HG03159 (cell line): ENCODE results near the gene FILIP1L.

Experiments used
- ATAC-seq: cut with Tn5 transposase; IDR thresholded peaks from one replicate; pipeline ENCODE4 v1.9.1; 2021; ENCODE audit warnings: mild to moderate bottlenecking, moderate library complexity; ENCODE audit not compliant: unreplicated experiment

FILIP1L gene

DNA sequence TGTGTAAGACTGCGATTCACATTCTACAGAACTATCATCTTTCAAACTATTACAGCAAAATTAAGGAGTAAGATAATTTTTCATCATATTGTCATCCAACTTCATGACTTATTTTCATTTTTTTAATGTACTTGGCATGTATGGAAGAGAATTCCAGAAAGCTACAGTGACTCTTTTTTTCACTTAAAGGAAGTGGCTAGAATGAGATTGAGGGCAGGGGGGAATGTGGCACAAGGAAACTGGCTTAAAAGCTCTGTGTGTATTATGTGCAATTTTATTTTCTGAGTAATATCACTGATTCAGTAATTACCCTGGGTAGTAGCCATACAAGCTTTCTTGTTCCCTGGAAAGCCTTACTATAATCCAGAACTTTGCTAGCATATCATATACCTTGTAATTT lies 94.6 kb downstream of the FILIP1L start:
- ATAC-seq = no peak

DNA sequence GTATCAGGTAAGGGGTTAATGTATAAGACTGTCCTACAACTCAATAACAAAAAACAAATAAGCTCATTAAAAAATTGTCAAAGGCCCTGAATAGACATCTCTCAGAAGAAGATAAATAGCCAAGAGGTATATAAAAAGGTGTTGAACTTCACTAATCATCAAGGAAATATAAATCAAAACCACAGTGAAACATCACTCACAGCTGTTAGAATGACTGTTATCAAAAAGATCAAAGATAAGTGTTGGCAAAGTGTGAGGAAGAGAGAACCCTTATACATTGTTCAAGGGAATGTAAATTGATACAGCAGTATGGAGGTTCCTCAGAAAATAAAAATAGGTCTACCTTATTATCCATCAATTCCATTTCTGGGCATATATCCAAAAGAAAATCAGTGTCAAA lies 95.5 kb downstream of the FILIP1L start:
- no peak for ATAC-seq

DNA sequence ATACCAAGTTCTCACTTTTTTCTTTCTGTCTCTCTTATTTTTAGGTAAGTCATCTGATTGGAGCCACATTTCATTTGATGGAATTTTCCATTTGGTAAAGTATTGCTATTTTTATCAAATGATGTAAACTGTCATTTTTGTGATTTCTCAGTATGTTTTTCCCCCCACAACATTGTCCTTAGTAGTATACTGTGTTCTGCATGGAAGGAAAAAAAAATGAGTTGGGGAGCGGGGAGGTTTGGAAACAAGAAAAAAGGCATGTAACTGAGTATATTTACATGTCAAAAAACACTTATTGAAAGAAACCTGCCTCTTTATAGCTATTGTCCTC lies 104.2 kb downstream of the FILIP1L start:
- ATAC-seq = no peak

DNA sequence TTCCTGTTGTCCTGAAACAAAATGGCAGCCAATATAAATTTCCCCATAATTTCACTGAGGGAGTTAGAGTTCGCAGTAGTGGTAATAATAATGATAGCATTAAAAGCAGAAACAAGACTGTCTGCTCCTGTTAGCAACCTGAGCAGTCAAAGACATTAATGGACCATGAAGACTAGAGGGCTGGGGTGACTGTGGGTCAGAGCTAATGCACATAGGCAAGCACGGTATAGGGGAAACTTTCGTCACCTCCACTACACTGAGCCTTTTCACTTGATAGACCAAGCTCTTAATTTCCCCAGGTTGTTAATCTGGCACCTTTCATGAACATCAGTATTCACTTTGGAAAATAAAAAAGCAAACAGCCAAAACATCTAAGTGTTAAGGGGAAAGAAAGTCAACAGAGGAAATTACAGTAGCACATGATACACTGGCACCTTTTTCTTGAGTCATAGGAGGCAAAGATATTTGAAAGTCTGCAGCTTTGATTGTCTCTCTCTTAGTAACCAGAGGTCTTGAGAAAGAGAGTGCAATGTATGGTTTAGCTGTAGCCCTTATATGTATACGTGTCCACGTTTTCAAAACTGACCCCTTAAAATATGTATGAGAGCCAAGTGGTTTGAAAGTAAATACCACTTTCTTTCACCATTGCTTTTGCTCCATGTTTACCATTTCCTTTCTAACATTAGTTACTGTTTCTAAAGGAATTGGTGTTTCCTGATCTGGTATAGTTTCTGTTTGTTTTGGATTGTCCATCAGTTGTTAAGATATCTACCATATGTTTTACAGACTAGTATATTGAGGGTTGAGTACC lies 104.8 kb downstream of the FILIP1L start:
- no peak for ATAC-seq

DNA sequence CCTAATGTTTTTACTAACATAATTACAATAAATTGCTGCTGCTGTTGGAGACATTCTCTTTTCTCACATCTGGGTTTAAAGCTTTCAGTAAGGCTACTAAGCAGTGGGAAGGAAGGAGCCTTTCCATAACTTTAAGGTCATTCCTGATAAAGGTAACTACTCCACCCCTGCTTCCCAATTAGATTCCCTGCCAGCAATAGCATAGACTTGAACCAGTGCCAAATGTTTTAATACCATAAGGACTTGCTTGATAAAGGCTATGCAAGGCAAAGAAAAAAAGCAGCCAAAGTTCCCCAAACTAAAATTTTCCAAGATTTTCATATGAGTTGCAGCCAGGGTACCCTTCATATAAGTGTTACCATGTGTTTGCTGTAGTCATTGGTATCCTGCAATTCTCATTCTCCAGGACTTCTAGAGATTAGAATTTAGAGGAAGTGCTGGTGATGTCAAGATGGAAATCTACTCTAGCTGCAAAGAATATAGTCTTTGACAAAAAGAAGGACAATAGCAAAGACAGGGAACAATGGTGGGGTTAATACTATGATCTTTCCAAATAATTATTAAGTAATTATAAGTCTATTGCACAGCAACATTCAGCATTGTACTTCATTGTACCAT lies 106.1 kb downstream of the FILIP1L start:
- no peak for ATAC-seq

DNA sequence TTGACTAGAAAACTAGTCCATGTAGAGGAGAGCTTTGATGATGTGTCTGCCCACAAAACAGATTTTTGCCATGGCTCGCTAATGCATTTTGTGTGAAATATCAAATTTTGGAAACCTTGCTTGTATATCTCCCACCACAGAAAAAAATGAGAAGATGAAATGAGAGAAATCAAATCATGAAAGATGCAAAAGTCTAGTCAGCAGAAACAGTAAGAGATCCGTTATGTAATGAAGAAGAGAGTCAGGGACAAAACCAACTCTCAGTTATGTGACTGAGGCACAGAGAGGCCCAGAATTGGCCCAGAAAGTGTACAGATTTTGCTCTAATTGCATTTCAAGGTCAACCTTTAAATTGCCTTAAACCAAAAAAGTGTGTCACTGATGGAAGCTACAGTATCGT lies 107.0 kb downstream of the FILIP1L start:
- no peak for ATAC-seq

DNA sequence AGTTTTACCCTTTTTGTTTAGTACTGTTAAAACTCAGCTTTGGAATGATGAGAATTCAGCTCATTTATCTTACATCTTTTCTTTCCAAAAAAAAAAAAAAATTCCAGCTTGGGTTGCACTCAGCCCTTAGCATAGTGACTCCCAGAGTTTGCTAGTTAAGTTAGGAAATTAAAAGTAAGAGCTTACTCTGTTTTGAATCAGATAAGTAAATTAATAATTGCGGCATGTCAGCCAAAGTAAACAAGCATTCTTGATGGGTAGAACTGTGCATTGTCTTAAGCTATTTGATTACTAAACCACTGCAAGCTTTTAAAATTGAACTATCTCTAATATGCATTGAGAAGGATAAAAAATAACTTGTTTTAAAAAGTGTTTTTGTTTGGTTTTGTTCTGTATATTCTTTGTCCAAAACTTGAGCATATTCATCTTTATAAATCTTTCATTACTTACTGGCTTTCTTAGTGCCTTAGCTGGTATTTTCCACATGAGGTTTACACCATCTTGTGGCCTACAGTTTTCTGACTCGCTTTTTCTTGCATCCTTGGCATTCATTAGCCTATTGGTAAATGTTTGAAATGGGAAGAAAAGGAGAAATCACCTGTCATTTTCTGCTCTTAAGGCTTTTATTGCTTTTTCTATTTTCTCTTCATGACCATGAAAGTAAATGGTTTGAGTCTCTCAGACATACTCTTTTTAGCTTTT lies 107.6 kb downstream of the FILIP1L start:
- ATAC-seq = no peak

DNA sequence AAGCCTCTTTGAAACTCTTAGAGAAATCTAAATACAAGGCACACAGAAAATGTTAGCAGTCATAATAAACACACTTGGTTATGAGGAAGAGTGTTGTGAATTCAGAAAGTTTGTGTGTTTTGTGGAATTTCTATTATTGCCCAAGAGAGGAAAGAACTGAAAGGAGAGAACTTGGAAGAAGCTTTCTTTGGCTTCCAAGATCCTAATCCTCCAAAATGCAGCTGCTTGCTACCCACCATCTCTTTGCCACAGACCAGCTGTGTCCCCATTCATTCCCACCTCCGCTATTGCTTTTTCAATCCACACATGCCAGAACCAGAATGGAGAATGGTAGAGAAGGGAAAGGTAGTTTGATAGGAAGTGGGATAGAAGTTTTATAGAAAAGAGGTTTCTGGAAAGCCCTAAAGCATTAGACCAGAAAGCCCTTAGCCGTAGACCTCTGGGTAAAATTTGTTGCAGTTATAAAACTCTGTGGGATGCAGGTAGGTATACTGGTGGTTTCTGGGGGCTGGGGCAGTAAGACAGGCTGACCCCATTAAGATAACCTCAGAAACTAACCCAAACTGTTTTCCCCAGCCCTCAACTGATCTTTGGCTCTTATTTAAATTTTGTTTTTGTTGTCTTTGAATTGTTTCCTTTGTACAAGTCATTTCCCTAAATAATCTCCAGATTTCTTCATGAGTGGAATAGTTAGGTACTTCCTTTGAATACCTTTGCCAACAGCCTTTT lies 108.5 kb downstream of the FILIP1L start:
- ATAC-seq = no peak

DNA sequence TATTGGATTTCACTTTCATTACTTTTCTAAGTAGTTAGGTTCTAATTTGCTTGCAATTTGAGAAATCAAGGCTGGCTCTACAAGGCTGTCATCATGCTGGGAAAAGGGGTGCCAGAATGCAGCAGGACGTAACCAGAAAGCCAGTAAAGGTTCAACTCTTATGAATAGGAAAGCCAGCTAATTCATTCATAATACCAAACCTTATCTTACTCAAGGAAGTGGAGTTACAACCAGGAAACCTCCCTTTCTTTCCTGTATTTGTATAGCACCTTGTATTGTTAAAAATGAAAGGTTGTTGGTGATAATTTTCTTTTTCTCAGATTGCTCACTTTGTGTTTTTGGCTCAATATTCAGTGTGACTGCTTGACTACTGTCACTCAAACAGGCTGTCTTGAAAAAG lies 109.4 kb downstream of the FILIP1L start:
- ATAC-seq = no peak

DNA sequence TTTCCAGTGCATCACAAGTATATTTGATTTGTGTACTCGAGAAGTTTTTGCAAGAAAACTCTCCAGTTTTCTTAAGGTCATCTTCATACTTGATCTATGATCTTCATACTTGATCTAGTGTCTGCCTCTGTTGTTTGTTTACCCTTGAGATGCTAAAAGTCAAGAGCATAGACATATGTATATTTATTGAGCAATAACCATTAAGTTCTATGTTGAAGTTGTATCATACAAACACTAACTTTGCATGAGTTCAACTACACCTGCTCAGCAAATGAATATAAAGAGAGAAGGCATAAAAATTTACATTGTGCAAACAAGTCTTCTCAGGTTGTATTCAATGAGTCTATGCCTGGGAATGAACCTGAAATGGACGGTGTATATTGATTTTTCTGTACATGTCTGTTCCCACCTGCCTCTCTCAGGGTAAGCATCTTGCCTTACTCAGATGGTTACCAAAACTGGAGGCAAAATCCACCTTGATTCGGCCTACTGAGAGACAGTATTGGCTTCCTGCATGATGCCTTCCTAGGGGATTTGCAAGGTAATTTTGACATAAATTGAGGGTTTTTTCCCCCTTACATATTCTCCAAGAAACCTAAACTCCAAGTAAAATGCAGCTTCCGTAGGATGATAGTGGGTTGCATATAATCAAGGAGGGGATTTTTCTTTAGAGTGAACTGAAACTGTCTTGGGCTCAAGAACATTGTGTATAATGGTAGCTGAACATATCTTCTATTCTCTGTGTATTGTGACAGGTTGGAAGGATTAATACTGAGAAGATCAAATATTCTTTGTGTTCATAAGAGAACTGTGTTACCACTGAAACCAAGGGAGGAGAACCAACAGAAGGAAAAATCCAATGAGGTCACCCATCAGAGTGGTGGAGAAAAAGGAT lies 110.4 kb downstream of the FILIP1L start:
- ATAC-seq = no peak

DNA sequence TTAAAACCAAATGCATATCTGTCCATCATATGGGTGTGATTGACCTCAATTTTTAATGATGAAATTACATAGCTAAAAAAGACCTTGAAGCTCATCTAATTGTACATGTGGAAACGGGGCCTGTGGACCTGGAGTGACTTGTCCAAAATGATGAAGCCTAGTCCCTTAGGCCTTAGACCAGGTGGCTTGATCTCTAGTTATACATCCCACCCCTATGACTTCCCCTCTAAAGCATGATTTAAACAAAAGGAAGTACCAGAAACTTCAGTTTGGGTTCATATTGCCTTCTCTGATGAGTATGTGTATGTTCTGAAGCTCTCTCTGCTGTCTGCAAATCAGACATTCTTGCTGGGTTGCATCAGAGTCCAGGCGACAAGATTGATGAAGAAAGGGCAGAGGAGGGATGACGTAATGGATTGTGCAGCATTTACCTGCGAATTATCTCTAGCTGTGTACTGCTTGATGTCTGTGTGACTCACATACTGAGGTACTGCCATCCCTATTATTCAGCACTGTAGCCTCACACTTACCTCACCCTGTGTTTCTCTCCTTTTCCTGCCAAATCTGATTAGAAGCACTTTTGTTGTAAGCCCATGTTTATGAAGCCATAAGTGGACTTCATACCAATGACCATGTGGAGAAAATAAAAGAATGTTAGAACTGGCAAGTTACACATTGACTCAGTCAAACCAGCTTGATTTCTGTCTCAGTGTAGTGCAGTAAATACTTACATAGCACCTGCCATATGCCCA lies 111.5 kb downstream of the FILIP1L start:
- no peak for ATAC-seq

DNA sequence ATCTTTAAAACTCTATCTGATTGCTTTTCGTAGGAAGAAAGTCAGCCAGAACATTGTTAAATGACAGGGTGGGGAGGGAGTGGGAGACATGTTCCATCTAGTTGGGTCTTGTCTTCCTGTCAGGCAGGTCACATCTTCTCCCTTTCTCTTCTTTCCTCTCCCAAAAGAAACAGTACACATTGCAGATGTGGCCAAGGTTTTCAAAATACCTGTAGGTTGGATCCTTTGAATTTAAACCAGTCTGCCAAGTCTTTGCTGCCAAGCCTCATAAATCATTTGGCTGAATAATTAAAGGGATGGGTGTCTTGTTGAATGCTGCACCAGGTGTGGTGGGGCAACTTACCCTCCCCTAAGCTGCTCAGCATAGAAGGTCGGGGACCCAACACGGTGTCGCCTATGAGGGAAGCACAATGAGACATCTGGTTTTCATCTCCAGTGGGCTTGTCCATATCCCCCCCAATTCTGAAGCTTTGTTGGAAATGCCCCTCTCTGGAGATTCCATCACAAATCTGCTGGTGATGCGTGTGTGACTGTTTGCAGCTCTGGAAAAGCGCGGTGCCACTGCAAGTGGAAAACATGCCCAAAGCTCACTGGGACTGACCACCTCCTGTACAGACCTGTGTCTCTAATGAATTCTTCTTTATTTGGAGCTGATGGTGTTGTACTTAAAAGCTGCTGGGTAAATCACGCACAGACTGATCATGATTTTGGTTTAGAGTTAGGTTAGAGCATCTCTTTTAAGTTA lies 112.6 kb downstream of the FILIP1L start:
- ATAC-seq = no peak

DNA sequence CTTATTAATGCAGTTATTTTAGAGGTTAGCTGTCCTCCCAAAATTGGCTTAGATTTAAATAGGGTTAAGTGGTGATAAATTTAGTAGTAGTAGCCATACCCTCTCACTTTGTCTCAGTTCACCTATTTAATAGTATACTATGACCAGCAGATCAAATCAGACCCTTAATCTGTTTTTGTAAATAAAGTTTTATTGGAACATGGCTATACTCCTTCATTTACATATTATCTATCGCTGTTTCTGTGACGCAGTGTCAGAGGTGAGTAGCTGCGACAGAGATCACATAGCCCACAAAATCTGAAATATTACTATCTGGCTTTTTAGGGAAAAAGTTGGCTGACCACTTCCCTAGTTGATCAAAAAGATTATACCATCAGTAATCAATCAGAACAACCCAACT lies 113.2 kb downstream of the FILIP1L start:
- no peak for ATAC-seq

DNA sequence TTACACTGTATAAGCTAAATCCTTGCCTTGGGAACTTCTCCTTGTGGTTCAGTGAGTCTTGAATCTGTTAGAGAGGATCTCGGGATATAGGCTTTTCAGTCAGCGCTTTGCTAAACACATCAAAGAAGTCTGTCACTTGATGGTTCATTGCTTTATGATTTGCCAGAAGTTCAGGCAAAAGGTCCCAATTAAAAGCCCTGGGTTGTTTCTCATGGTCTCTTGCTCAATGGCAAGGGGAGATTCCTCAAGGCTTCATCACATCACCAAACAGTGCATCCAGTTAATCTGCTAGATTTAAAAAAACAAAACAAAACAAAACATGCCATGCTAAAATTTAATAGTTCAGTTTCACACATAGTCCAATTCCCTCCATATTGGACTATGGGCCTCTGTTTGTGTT lies 114.8 kb downstream of the FILIP1L start:
- no peak for ATAC-seq

DNA sequence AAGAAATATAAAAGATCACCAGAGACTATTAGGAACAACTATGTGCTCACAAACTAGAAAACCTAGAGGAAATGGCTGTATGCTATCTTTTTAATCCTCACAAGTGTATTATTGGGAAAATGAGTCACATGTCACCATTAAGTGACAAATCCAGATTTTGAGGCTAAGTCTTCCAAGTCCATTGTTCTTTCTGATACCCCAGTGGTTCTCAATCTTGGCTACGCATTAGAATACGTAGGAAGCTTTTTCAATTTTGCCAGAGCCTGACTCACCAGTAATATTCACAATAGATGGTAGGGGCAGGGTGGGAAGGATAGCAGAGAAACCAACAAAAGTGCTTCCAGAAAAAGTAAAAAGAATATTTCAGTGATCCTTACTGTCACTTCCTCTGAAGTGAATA lies 117.0 kb downstream of the FILIP1L start:
- ATAC-seq = no peak

DNA sequence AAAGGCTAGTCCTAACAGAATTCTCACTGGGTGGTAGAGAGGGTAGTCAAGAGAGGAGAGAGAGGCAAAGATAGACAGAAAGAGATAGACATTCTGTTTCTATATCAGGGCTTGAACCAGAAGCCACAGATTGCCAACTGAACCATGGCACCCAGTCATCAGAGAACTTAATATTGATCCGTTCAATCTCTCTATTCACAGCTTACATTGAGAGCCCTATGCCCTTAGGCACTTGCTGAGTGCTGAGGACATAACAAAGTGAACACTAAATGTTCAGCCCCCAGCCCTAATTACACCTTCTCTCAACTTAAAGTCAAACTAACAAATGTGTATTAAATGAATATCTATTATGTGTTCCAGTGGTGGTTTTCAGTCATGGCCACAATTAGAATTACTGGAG lies 124.1 kb downstream of the FILIP1L start:
- ATAC-seq = no peak

DNA sequence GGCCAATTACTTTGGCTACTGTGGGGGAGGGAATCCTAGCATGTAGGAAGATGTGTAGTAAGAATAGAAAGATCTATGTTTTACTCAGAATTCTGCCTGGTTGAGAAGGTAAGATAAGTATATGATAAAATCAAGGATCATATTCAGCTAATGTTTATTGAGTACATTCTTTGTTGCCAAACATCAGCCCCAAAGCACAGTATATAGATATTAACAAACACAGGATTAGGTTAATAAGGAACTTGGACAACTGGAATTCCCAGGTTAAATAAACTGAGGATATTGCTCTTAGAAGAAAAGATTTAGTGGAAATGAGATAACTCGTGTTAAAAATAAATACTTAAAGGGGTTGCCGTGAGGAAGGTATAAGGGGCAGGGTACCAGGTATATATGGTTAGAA lies 129.6 kb downstream of the FILIP1L start:
- no peak for ATAC-seq

DNA sequence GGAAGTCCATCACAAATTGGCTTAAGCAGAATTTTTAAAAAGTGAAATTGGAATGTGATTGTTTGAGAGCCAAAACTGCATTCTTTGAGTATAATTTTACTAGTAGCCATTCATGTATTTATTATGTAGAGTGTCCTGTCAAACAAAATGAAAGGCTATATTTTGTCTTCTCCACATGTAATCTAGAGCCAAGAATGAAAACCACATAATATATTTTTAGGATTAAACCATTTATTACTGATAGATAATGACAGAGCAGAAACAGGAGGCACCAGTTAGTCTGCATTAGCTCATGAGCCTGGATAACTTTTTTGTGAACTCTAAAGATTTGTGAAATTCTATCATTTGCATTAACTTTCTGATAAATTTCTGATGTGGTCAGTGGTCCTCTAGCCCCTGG lies 130.2 kb downstream of the FILIP1L start:
- no peak for ATAC-seq

DNA sequence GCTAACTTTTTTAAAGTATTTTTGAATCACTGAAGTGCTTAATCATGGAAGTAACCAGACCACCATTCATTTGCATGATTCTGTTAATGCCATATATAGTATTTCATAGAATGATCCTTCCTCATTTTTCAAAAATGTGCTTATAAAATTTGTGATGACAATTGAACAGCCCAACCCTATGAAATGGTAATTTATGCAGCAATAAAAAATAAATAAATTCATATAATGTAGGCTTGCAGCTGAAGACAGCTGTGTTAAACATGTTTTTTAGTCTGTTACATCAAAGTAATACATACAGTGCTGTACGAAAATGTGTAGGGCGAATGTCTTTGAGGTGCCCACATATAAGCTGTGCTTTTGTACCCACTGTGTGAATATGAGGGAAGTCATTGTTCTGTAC lies 131.7 kb downstream of the FILIP1L start:
- no peak for ATAC-seq
